Prostate gland (tissue), 2 donors: ENCODE data around the gene FTCD. TPM values are rescaled to one million over a fixed set of nuclear protein-coding genes. Genes with fewer than 3 reads are reported as not detected.

Experiments used
- DNase-seq: peaks from one replicate; pipeline ENCODE4 v3.0.0-alpha.2; 2019; ENCODE audit warnings: low spot score
- H3K27ac ChIP-seq, 2 donors: fragments of 200-600 bp; sonication (generic); 2 replicates each; pipeline ENCODE4 v1.5.1; 2017 to 2019
- H3K27me3 ChIP-seq: fragments of 200-600 bp; sonication (generic); replicated peaks from 2 replicates; pipeline ENCODE4 v1.5.1; 2019; ENCODE audit not compliant: insufficient read depth
- H3K36me3 ChIP-seq, 2 donors: fragments of 200-600 bp; sonication (generic); 1 replicate in 1 of 2; 2 replicates in 1 of 2; pipeline versions ENCODE4 v1.5.1 to v1.8.1; 2017 to 2019
- H3K4me1 ChIP-seq: fragments of 200-600 bp; sonication (generic); replicated peaks from 2 replicates; pipeline ENCODE4 v1.5.1; 2019
- H3K4me3 ChIP-seq, 2 donors: fragments of 200-600 bp; sonication (generic); 2 replicates each; pipeline ENCODE4 v1.5.1; 2017 to 2019
- H3K9me3 ChIP-seq: fragments of 200-600 bp; sonication (generic); 2 replicates; pipeline ENCODE4 v1.5.1; 2017
- POLR2A ChIP-seq: fragments of 450-650 bp; IDR thresholded peaks from one replicate; pipeline ENCODE4 v1.6.1; 2016; ENCODE audit warnings: antibody characterized with exemption, mild to moderate bottlenecking
- POLR2AphosphoS5 ChIP-seq: sonication (generic); formaldehyde crosslinking; IDR thresholded peaks from one replicate; pipeline ENCODE4 v1.6.1; 2017; ENCODE audit warnings: antibody characterized with exemption
- WGBS: methylation state at CpG from one replicate; pipeline ENCODE4 v1.1.5; 2018; 5-methylcytosine and 5-hydroxymethylcytosine counted together
- intact Hi-C: fragments of 100-400 bp; cut with DNase I; formaldehyde crosslinking; loops from one replicate; pipeline ENCODE4 v1.14.2; 2022
- total RNA-seq, 2 donors: library from RNA; depleted of rRNA; stranded (reverse); fragments of >200 nt; gene quantifications; one replicate each; pipeline ENCODE4 v1.1.0, GENCODE V29; 2016
- TF ChIP-seq, protein P1 (sequence below), 4 experiments: fragments of 200-600 bp in 2 of 4; fragments of 450-650 bp in 2 of 4; sonication (generic) in 2 of 4; IDR thresholded peaks; 1 replicate in 3 of 4; 2 replicates in 1 of 4; pipeline ENCODE4 v1.5.1; 2016 to 2019; ENCODE audit warnings: antibody characterized with exemption in 4 of 4, mild to moderate bottlenecking in 2 of 4, moderate library complexity in 2 of 4

FTCD gene
- total RNA-seq, 2 donors from 2014 or later, result 1.4 to 19.0 TPM

DNA sequence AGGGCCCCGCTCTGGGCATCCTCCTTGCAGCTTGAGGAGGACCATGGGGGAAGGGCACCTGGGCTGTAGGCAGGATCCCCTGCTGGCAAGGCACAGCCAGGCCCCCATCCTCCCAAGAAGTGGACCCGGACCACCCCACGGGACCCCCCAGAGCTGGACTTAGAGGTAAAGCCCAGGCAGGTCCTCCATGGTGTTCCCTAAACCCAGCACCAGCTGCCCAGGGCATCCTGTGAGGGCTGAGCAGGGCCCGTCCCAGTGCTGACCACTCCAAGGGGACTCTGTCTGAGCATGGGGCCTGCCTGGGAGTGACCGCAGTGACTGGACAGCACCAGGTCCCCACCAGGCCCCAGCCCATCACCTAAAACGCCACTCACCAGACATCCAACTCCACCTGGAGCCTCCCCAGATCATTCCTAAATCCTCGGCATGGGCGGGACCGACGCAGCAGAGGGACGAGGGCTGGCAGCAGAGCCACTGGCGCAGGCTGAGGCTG is 36.2 kb downstream of the FTCD start:
- no peak overlapping the region for H3K4me3 ChIP-seq
- no peak overlapping the region for H3K27ac ChIP-seq
- H3K36me3 ChIP-seq, result peaks cover 0 to 9% of the 10 kb centered on the region in 2 donors
- intact Hi-C loops, result no loop called here
- no peaks in the 10 kb centered on the region for H3K9me3 ChIP-seq
- H3K27me3 ChIP-seq, result no peaks in the 10 kb centered on the region
- H3K4me1 ChIP-seq, result no peaks in the 10 kb centered on the region
- DNase-seq, result no peak
- TF ChIP-seq POLR2AphosphoS5 (no peak), POLR2A (no peak)
- TF ChIP-seq, protein P1, sequence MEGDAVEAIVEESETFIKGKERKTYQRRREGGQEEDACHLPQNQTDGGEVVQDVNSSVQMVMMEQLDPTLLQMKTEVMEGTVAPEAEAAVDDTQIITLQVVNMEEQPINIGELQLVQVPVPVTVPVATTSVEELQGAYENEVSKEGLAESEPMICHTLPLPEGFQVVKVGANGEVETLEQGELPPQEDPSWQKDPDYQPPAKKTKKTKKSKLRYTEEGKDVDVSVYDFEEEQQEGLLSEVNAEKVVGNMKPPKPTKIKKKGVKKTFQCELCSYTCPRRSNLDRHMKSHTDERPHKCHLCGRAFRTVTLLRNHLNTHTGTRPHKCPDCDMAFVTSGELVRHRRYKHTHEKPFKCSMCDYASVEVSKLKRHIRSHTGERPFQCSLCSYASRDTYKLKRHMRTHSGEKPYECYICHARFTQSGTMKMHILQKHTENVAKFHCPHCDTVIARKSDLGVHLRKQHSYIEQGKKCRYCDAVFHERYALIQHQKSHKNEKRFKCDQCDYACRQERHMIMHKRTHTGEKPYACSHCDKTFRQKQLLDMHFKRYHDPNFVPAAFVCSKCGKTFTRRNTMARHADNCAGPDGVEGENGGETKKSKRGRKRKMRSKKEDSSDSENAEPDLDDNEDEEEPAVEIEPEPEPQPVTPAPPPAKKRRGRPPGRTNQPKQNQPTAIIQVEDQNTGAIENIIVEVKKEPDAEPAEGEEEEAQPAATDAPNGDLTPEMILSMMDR (IDR thresholded peaks at IDR 0.05), result no peak
- 92% methylated on average over 10 of the region's 12 CpGs for WGBS

DNA sequence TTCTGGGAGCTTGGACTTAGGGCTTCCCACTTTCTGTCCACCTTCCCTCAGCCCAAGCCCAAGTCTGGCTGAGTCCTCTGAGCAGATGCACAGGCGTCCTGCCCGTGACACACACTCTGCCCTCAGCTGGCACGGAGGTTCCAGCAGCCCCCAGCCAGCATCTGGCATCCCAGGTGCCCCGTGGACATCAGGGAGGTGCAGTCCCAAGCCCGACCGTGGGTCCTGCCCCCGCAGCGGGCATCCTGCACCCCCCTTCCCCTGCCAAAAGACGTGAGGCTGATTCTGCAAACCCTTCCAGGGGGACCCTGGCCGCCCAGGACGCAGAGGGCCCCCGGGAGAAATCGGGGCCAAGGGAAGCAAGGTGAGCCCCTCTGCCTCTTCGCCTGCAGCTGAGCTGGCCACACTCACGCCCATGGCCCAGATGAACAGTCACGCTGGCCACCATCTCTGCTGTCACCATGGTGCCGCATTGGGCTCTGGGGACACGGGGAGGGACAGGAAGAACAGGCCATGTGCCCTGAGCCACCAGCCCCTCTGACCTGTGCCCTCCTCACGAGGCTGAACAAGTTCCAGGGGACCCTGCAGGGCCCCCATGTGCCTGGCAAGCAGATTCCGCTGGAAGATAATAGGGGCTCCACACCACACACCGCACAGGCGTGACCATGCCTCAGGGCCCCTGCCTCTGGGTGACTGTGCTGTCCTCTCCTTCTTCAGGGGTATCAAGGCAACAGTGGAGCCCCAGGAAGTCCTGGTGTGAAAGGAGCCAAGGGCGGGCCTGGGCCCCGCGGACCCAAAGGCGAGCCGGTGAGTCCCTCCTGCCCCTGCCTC is 36.8 kb downstream of the FTCD start:
- Histone ChIP-seq H3K4me3 (no peak overlapping the region), H3K4me1 (no peaks in the 10 kb centered on the region), H3K27ac (no peak overlapping the region), H3K9me3 (no peaks in the 10 kb centered on the region), H3K27me3 (no peaks in the 10 kb centered on the region), H3K36me3 (peaks cover 0 to 9% of the 10 kb centered on the region in 2 donors)
- intact Hi-C loops, result no loop called here
- TF ChIP-seq POLR2A (no peak), POLR2AphosphoS5 (no peak)
- TF ChIP-seq, protein P1 (IDR thresholded peaks at IDR 0.05), result no peak
- DNase-seq, result no peak
- 88% methylated on average over 27 of the region's 27 CpGs for WGBS

- Histone ChIP-seq H3K36me3 (peaks cover 0 to 14% of the 10 kb centered on the region in 2 donors), H3K27me3 (no peaks in the 10 kb centered on the region), H3K9me3 (no peaks in the 10 kb centered on the region), H3K4me1 (no peaks in the 10 kb centered on the region), H3K27ac (no peak overlapping the region), H3K4me3 (no peak overlapping the region)
- TF ChIP-seq POLR2AphosphoS5 (no peak), POLR2A (no peak)
- TF ChIP-seq, protein P1 (IDR thresholded peaks at IDR 0.05), result no peak
- WGBS, result 80% methylated on average over 25 of the region's 29 CpGs
- no peak for DNase-seq
- intact Hi-C loops, result no loop called here
These were observed 37.6 kb downstream of the FTCD start for GRCh38 chr21:46117586-46118315.

GRCh38 chr21:46116776-46117585 is 38.4 kb downstream of the FTCD start:
- no peak for DNase-seq
- Histone ChIP-seq H3K9me3 (no peaks in the 10 kb centered on the region), H3K27ac (no peak overlapping the region), H3K36me3 (peaks cover 0 to 21% of the 10 kb centered on the region in 2 donors), H3K4me1 (no peaks in the 10 kb centered on the region), H3K4me3 (no peak overlapping the region), H3K27me3 (no peaks in the 10 kb centered on the region)
- TF ChIP-seq, protein P1 (IDR thresholded peaks at IDR 0.05), result no peak
- no peak for TF ChIP-seq POLR2A
- TF ChIP-seq POLR2AphosphoS5, result no peak
- intact Hi-C loops, result no loop called here
- WGBS, result 55% methylated on average over 18 of the region's 24 CpGs
